ENCODE measurements around the gene PNLIPRP2. TPM values are rescaled to one million over a fixed set of nuclear protein-coding genes. Genes with fewer than 3 reads are reported as not detected.

The PNLIPRP2 gene
- polyA plus RNA-seq, 1 of the 3 experiments (the other 2 are of a cell fraction): not detected

GRCh38 chr10:116690356-116691322 is 69.9 kb downstream of the PNLIPRP2 start:
- 82% methylated on average over 17 of the region's 17 CpGs for WGBS (ENCODE audit: low lambda C conversion rate)
- no peak overlapping the region for H3K4me2 ChIP-seq
- ChIA-PET CTCF (interaction anchor here (0.7 to 1.8 kb wide), 9 partner anchors 8 to 484 kb away, joined by 3 to 10 read pairs (median 4); no protein-coding TSS in a partner anchor), POLR2A (no interaction called here)
- no peak for TF ChIP-seq GATA2 (CRISPR knock-in tag; IDR thresholded peaks at IDR 0.05)
- TF ChIP-seq SIN3A (IDR thresholded peaks at IDR 0.05; ENCODE audit: borderline replicate concordance, low read depth, low read length): no peak
- TF ChIP-seq NRF1 (IDR thresholded peaks at IDR 0.05; ENCODE audit: low read depth, low read length): no peak
- TF ChIP-seq RXRA (IDR thresholded peaks at IDR 0.05; ENCODE audit: borderline replicate concordance, low read depth): no peak
- TF ChIP-seq RFX5 (IDR thresholded peaks at IDR 0.05; ENCODE audit: low read length): no peak
- TF ChIP-seq USF2 (IDR thresholded peaks at IDR 0.05; ENCODE audit: borderline replicate concordance, low read depth, low read length): no peak
- peak; percentile 19; the same call in 1 of the 2 replicates for TF ChIP-seq RAD21 (IDR thresholded peaks at IDR 0.05; ENCODE audit: low read length)
- H4K20me1 ChIP-seq (ENCODE audit: insufficient read depth): no peaks in the 10 kb centered on the region
- H3K9ac ChIP-seq: no peak overlapping the region
- H3K4me3 ChIP-seq (ENCODE audit: low read depth in 2 of 2, low read length in 1 of 2): no peak overlapping the region
- H2AFZ ChIP-seq (ENCODE audit: low read depth): no peak overlapping the region
- no peaks in the 10 kb centered on the region for H3K27me3 ChIP-seq (ENCODE audit: insufficient read depth)
- H3K9me3 ChIP-seq: no peaks in the 10 kb centered on the region
- no peaks in the 10 kb centered on the region for H3K36me3 ChIP-seq (replicated peaks in 1 of 2; ENCODE audit: control insufficient read depth in 1 of 2, insufficient read depth in 2 of 2, low read length in 1 of 2)
- H3K79me2 ChIP-seq (ENCODE audit: insufficient read depth): no peaks in the 10 kb centered on the region
- H3K9me2 ChIP-seq: no peaks in the 10 kb centered on the region
- no peak overlapping the region for H3K27ac ChIP-seq (ENCODE audit: low read depth in 2 of 2, low read length in 1 of 2)
- H3F3A ChIP-seq (replicated peaks; ENCODE audit: insufficient read depth): no peaks in the 10 kb centered on the region
- H3K4me1 ChIP-seq (ENCODE audit: control insufficient read depth in 1 of 2, insufficient read depth in 2 of 2, low read depth in 1 of 2, low read length in 1 of 2): peaks cover 5 to 6% of the 10 kb centered on the region in 2 experiments; a peak in 1 of 4 replicates
- no peak for DNase-seq

- H3K9me3 ChIP-seq: no peaks in the 10 kb centered on the region
Observed at GRCh38 chr10:116691635-116692034, 70.9 kb downstream of the PNLIPRP2 start.

More at GRCh38 chr10:116691635-116692034, 70.9 kb downstream of the PNLIPRP2 start:
- H3K9ac ChIP-seq: no peak overlapping the region
- H3K9me2 ChIP-seq: no peaks in the 10 kb centered on the region
- no peak overlapping the region for H2AFZ ChIP-seq (ENCODE audit: low read depth)
- no peaks in the 10 kb centered on the region for H3K27me3 ChIP-seq (ENCODE audit: insufficient read depth)
- TF ChIP-seq REST (IDR thresholded peaks at IDR 0.05; ENCODE audit: low read depth, low read length) (no peak), SIN3A (IDR thresholded peaks at IDR 0.05; ENCODE audit: borderline replicate concordance, low read depth, low read length) (no peak), JUND (IDR thresholded peaks at IDR 0.05) (no peak), EP300 (IDR thresholded peaks at IDR 0.05; ENCODE audit: borderline replicate concordance in 1 of 2, low read depth in 1 of 2, low read length in 1 of 2) (no peak), USF2 (IDR thresholded peaks at IDR 0.05; ENCODE audit: borderline replicate concordance, low read depth, low read length) (no peak), RXRA (IDR thresholded peaks at IDR 0.05; ENCODE audit: borderline replicate concordance, low read depth) (no peak), RFX5 (IDR thresholded peaks at IDR 0.05; ENCODE audit: low read length) (no peak), RCOR1 (IDR thresholded peaks at IDR 0.05; ENCODE audit: low read length) (no peak), SMC3 (IDR thresholded peaks at IDR 0.05; ENCODE audit: low read depth, low read length) (no peak), MXI1 (IDR thresholded peaks at IDR 0.05; ENCODE audit: low read depth, low read length) (no peak)
- WGBS (ENCODE audit: low lambda C conversion rate): 67% methylated on average over 1 of the region's 6 CpGs
- ChIA-PET CTCF (interaction anchor here (1.0 to 1.8 kb wide), 5 partner anchors 9 to 483 kb away, joined by 4 to 10 read pairs (median 6); no protein-coding TSS in a partner anchor), POLR2A (no interaction called here)
- H3K27ac ChIP-seq (ENCODE audit: low read depth in 2 of 2, low read length in 1 of 2): no peak overlapping the region; a peak in 1 of 4 replicates
- no peak for DNase-seq
- H3K79me2 ChIP-seq (ENCODE audit: insufficient read depth): no peaks in the 10 kb centered on the region
- no peak overlapping the region for H3K4me3 ChIP-seq (ENCODE audit: low read depth in 2 of 2, low read length in 1 of 2)
- H4K20me1 ChIP-seq (ENCODE audit: insufficient read depth): no peaks in the 10 kb centered on the region
- no peaks in the 10 kb centered on the region for H3K36me3 ChIP-seq (replicated peaks in 1 of 2; ENCODE audit: control insufficient read depth in 1 of 2, insufficient read depth in 2 of 2, low read length in 1 of 2)
- no peaks in the 10 kb centered on the region for H3F3A ChIP-seq (replicated peaks; ENCODE audit: insufficient read depth)
- peaks cover 5 to 6% of the 10 kb centered on the region in 2 experiments; a peak in 1 of 4 replicates for H3K4me1 ChIP-seq (ENCODE audit: control insufficient read depth in 1 of 2, insufficient read depth in 2 of 2, low read depth in 1 of 2, low read length in 1 of 2)
- H3K4me2 ChIP-seq: no peak overlapping the region
